GM12872 (cell line): ENCODE data around the gene CENPO.

Experiments used
- TF ChIP-seq, protein P1 (sequence below): IDR thresholded peaks from 3 replicates; pipeline ENCODE4 v1.5.1; 2011; ENCODE audit warnings: low read depth, mild to moderate bottlenecking, low read length, moderate library complexity; ENCODE audit not compliant: insufficient read depth

Gene CENPO

DNA sequence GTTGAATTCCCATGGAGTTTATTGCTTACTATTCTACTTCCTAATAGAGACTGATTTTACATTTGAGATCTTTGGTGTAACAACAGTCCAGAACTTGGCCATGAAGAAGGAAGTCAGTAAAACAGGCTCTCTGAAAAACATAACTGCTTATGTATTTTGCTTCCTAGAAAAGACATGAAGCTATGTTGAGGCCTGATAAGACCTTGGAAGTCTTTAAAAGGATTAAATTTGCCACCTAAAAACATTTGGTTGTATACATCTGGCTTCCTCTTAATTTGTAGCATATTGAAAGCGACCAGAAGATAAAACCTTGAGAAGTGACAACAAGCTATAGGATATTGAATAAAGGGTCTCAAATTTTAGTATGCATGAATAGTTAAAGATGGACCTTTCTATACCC is 36.4 kb upstream of the CENPO start:
- TF ChIP-seq, protein P1, sequence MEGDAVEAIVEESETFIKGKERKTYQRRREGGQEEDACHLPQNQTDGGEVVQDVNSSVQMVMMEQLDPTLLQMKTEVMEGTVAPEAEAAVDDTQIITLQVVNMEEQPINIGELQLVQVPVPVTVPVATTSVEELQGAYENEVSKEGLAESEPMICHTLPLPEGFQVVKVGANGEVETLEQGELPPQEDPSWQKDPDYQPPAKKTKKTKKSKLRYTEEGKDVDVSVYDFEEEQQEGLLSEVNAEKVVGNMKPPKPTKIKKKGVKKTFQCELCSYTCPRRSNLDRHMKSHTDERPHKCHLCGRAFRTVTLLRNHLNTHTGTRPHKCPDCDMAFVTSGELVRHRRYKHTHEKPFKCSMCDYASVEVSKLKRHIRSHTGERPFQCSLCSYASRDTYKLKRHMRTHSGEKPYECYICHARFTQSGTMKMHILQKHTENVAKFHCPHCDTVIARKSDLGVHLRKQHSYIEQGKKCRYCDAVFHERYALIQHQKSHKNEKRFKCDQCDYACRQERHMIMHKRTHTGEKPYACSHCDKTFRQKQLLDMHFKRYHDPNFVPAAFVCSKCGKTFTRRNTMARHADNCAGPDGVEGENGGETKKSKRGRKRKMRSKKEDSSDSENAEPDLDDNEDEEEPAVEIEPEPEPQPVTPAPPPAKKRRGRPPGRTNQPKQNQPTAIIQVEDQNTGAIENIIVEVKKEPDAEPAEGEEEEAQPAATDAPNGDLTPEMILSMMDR: no peak

DNA sequence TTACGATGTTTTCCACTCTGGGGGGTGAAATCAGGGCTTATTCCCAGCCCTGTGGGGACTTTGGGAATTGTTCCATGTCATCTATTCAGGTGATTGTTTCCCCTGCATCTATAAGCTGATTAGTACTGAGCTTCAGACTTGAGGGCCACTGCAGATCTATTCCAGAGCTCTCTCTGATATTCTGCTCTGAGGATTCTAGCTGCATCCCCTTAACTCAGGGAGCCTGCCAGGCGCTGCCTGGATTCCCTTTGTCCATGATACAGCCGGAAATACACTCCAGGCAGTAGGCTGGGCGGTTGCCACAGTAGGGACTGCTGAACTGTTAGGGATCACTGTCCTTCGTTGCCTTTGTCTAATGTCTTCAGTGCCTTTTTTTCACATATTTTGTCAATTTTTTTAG is 31.4 kb upstream of the CENPO start:
- TF ChIP-seq, protein P1: no peak

DNA sequence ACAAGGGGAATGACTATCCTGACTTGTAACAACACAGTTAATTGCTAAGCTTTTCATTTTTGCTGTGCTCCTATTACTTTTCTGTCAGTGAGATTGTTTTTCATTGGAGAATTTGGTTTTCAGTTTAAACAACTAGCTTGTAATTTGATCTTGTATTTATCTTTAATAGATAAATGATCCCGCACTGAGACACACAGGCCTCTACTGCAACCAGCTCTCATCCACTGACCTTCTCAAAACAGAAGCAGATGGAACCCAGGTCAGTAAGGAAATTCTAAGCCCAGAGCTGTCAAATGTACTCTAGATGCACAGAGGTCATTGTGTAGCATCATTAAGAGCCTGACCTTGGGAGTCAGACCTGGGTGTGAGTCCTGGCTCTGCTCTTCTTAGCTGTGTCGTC is 30.7 kb upstream of the CENPO start:
- TF ChIP-seq, protein P1: no peak

GRCh38 chr2:24763843-24764242 is 29.4 kb upstream of the CENPO start:
- TF ChIP-seq, protein P1: no peak

- TF ChIP-seq, protein P1: no peak
Measured at GRCh38 chr2:24766609-24767008, 26.6 kb upstream of the CENPO start.

DNA sequence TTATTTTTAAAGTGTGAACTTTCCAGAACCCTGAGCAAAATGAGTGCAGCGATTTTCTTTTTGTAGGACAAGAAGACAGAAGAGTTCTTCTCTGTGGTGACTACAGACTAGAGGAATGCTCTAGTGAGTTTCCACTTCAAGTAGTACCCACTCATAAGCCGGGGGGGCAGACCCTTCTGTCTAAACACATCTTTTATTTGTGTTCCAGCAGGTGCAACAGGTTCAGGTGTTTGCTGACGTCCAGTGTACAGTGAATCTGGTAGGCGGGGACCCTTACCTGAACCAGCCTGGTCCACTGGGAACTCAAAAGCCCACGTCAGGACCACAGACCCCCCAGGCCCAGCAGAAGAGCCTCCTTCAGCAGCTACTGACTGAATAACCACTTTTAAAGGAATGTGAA is 25.2 kb upstream of the CENPO start:
- TF ChIP-seq, protein P1: no peak

GRCh38 chr2:24768601-24769000 is 24.6 kb upstream of the CENPO start:
- TF ChIP-seq, protein P1: no peak

DNA sequence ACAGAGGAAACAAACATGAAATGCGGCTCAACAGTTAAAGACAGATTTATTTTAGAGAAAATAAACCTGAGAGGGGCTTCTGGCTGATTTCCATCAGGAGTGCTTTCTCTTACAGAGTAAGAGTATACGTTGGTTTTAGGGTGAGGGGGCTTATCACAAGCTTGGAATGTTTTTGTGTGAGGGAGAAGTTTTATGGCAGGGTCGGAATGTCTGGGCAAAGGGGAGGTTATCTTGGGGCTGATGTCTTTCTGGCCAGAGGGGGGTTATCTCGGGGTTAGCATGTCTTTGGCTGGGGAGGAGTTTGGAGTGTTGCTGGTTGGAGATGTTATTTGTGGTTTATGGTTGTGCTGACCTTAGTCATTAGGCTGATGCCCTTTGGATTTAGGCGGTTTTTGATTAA is 22.2 kb upstream of the CENPO start:
- TF ChIP-seq, protein P1: no peak
